ENCODE measurements around the gene TMC1.

GRCh38 chr9:72875221-72875620 lies 353.8 kb downstream of the TMC1 start:
- TF ChIP-seq, protein P1, sequence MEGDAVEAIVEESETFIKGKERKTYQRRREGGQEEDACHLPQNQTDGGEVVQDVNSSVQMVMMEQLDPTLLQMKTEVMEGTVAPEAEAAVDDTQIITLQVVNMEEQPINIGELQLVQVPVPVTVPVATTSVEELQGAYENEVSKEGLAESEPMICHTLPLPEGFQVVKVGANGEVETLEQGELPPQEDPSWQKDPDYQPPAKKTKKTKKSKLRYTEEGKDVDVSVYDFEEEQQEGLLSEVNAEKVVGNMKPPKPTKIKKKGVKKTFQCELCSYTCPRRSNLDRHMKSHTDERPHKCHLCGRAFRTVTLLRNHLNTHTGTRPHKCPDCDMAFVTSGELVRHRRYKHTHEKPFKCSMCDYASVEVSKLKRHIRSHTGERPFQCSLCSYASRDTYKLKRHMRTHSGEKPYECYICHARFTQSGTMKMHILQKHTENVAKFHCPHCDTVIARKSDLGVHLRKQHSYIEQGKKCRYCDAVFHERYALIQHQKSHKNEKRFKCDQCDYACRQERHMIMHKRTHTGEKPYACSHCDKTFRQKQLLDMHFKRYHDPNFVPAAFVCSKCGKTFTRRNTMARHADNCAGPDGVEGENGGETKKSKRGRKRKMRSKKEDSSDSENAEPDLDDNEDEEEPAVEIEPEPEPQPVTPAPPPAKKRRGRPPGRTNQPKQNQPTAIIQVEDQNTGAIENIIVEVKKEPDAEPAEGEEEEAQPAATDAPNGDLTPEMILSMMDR (conservative IDR thresholded peaks at IDR 0.05), result no peak
- TF ChIP-seq ZFX (IDR thresholded peaks at IDR 0.05), result no peak
